ENCODE results near the gene C10orf62. TPM values are rescaled to one million over a fixed set of nuclear protein-coding genes. Genes with fewer than 3 reads are reported as not detected.

Gene C10orf62
- total and polyA plus RNA-seq, 2 of the 13 experiments (the other 11 are each of a cell fraction or from before 2014, with no cell fraction given): 0.61 to 1.6 TPM

DNA sequence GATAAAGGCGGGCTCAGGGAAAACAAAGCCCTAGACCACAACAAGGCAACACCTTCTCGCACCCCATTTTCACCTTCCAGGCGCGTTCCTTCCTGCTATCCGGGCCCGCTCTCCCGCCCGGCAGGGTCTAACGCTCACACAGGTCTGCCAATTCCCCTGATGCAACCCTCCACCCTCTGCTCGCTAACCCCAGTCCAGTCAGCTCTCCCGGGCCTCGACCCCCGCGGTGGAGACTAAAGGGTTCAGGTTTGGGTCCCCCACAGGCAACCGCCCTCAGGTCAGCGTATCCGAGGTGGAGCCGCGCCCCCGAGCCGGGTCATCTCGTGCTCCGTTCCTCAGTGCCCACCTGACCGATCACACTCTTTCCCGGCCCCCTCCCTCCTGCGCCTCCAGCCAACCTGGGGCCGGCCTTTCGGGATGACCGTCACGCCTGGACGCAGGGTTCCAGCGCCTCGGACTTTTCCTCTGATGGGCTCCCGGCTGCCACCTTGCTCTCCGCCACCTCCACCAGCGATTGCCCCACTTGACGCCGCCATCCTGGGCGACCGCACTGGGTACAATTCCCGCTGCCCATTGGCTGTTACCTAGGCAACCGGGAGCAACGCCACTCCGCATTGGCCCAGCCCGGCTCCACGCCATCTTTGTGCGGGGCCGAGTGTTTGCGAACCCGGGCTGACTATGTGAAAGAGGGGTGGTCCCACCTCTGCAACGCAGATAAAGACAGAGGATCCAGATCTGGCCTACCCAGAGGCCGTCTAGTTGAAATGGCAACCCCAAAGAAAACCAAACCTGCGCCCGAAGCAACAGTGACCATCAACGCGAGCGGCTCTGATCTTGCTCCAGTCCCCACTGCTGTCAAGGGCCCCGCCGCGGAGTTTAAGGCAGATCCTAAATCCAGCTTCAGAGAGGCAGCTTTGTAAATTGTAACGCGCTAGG lies 43.7 kb downstream of the C10orf62 start, which contains the start of gene MORN4 (continued):
- TF ChIP-seq YY1 (IDR thresholded peaks at IDR 0.05; ENCODE audit: insufficient read depth, insufficient replicate concordance, low read depth, low read length) (peak; percentile 100), HNRNPLL (IDR thresholded peaks at IDR 0.05; ENCODE audit: low read depth, low read length, poor library complexity, severe bottlenecking) (peak; percentile 68), EZH2 (conservative IDR thresholded peaks at IDR 0.05; ENCODE audit: low read depth, low read length) (no peak), GPN1 (CRISPR knock-in tag; IDR thresholded peaks at IDR 0.05; ENCODE audit: borderline replicate concordance) (no peak), KAT7 (CRISPR knock-in tag; IDR thresholded peaks at IDR 0.05; ENCODE audit: borderline replicate concordance) (peak; percentile 78; the same call in 1 of the 2 replicates), KLF9 (CRISPR knock-in tag; IDR thresholded peaks at IDR 0.05; ENCODE audit: low read depth) (no peak), ZNF546 (CRISPR knock-in tag; conservative IDR thresholded peaks at IDR 0.05) (peak; percentile 74; the same call in 1 of the 2 replicates), REPIN1 (CRISPR knock-in tag; IDR thresholded peaks at IDR 0.05; ENCODE audit: borderline replicate concordance, low read depth) (0 out of 2 replicates have a peak, but pooled peaks have one; percentile 14), ZNF552 (CRISPR knock-in tag; IDR thresholded peaks at IDR 0.05; ENCODE audit: borderline replicate concordance) (peak; percentile 52; the same call in 1 of the 2 replicates), ATF7-NPFF (CRISPR knock-in tag; IDR thresholded peaks at IDR 0.05; ENCODE audit: low read depth) (peak; percentile 31; the same call in 1 of the 2 replicates), IRF9 (CRISPR knock-in tag; IDR thresholded peaks at IDR 0.05; ENCODE audit: borderline replicate concordance) (peak; percentile 61; the same call in 1 of the 2 replicates), FOXK2 (IDR thresholded peaks at IDR 0.05) (peak; percentile 18; the same call in 1 of the 2 replicates), ZBTB38 (CRISPR knock-in tag; IDR thresholded peaks at IDR 0.05) (peak; percentile 76; the same call in 1 of the 2 replicates), TBP (CRISPR knock-in tag; IDR thresholded peaks at IDR 0.05) (no peak), ZNF776 (CRISPR knock-in tag; IDR thresholded peaks at IDR 0.05) (peak; percentile 49; the same call in 1 of the 2 replicates), ZMYM4 (CRISPR knock-in tag; IDR thresholded peaks at IDR 0.05) (peak; percentile 70), ELF1 (CRISPR knock-in tag; IDR thresholded peaks at IDR 0.05) (0 out of 2 replicates have a peak, but pooled peaks have one; percentile 11), GPBP1L1 (CRISPR knock-in tag; IDR thresholded peaks at IDR 0.05) (no peak), POLR2AphosphoS5 (IDR thresholded peaks at IDR 0.05; ENCODE audit: low read depth, low read length) (0 out of 2 replicates have a peak, but pooled peaks have one; percentile 38), NR2C2 (CRISPR knock-in tag; IDR thresholded peaks at IDR 0.05; ENCODE audit: borderline replicate concordance) (peak; percentile 88), PCBP1 (IDR thresholded peaks at IDR 0.05; ENCODE audit: borderline replicate concordance, low read depth, low read length) (peak; percentile 75; the same call in 1 of the 2 replicates), ZNF780A (CRISPR knock-in tag; IDR thresholded peaks at IDR 0.05) (no peak), SIN3A (IDR thresholded peaks at IDR 0.05; ENCODE audit: borderline replicate concordance, low read depth, low read length) (peak; percentile 56; the same call in 1 of the 2 replicates)
- TF ChIP-seq, protein P1, sequence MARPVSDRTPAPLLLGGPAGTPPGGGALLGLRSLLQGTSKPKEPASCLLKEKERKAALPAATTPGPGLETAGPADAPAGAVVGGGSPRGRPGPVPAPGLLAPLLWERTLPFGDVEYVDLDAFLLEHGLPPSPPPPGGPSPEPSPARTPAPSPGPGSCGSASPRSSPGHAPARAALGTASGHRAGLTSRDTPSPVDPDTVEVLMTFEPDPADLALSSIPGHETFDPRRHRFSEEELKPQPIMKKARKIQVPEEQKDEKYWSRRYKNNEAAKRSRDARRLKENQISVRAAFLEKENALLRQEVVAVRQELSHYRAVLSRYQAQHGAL (CRISPR knock-in tag; IDR thresholded peaks at IDR 0.05; ENCODE audit: not compliant biosample characterization): no peak
- TF ChIP-seq, protein P2, sequence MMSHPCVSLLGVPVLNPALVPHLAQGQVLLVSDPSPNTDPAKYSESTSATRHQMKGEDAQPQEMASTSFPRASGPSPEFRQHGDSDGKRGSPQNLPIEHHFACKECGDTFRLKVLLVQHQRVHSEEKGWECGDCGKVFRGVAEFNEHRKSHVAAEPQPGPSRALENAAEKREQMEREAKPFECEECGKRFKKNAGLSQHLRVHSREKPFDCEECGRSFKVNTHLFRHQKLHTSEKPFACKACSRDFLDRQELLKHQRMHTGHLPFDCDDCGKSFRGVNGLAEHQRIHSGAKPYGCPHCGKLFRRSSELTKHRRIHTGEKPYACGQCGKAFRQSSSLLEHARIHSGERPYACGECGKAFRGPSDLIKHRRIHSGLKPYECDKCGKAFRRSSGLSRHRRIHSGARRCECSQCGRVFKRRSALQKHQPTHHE (CRISPR knock-in tag; IDR thresholded peaks at IDR 0.05; ENCODE audit: borderline replicate concordance): no peak
